Activated naive CD4-positive, alpha-beta T cell treated with anti-CD3 and anti-CD28 coated beads for 36 hours (primary cell): ENCODE data around the gene ZP1. TPM values are rescaled to one million over a fixed set of nuclear protein-coding genes. Genes with fewer than 3 reads are reported as not detected.

Source experiments
- CTCF ChIA-PET: fragments of 350-600 bp; sonication (Branson Sonifier 250); formaldehyde crosslinking; loops from one replicate; lab custom pipeline; 2021; ENCODE audit warnings: antibody characterized with exemption; lab: Charles Lee
- DNase-seq: peaks from one replicate; pipeline ENCODE4 v3.0.0-alpha.2; 2020
- H3K27ac Mint-ChIP-seq: one replicate; pipeline ENCODE4 v1.8.0; 2021; ENCODE audit warnings: mild to moderate bottlenecking, mixed read lengths
- H3K27me3 Mint-ChIP-seq: one replicate; pipeline ENCODE4 v1.8.0; 2021; ENCODE audit warnings: low read depth, mixed read lengths
- H3K36me3 Mint-ChIP-seq: one replicate; pipeline ENCODE4 v1.8.0; 2021; ENCODE audit warnings: low read depth, mixed read lengths
- H3K4me1 Mint-ChIP-seq: one replicate; pipeline ENCODE4 v1.8.0; 2021; ENCODE audit warnings: low read depth, mixed read lengths
- H3K4me3 Mint-ChIP-seq: one replicate; pipeline ENCODE4 v1.8.0; 2021; ENCODE audit warnings: mild to moderate bottlenecking, moderate library complexity, mixed read lengths
- H3K9me3 Mint-ChIP-seq: one replicate; pipeline ENCODE4 v1.8.0; 2021; ENCODE audit warnings: mixed read lengths
- intact Hi-C: fragments of 100-400 bp; cut with micrococcal nuclease; formaldehyde crosslinking; loops from one replicate; pipeline ENCODE4 v1.15.1; 2023
- total RNA-seq, 2 experiments: library from RNA; stranded (reverse); gene quantifications; one replicate each; pipeline ENCODE4 v1.2.3, GENCODE V29; 2021

The ZP1 gene
- total RNA-seq, 2 experiments from 2014 or later: not detected

- Mint-ChIP-seq H3K9me3 (no peaks in the 10 kb centered on the region), H3K4me3 (no peak overlapping the region), H3K27ac (no peak overlapping the region), H3K4me1 (peaks cover 42% of the 10 kb centered on the region), H3K36me3 (peaks cover 44% of the 10 kb centered on the region), H3K27me3 (no peaks in the 10 kb centered on the region)
- intact Hi-C loops: no loop called here
- CTCF ChIA-PET: interaction anchor here (0.5 to 9.4 kb wide), 4 partner anchors 17 to 259 kb away, joined by 3 to 82 read pairs (median 4); partner anchors contain the start of gene PRPF19
- DNase-seq: no peak
Observed at GRCh38 chr11:60919320-60919719, 52.0 kb downstream of the ZP1 start.

- no peak overlapping the region for H3K4me3 Mint-ChIP-seq
- peaks cover 42% of the 10 kb centered on the region for H3K4me1 Mint-ChIP-seq
- H3K9me3 Mint-ChIP-seq: no peaks in the 10 kb centered on the region
- CTCF ChIA-PET: interaction anchor here (1.3 to 9.4 kb wide), 2 partner anchors 17 to 210 kb away, joined by 4 to 82 read pairs; partner anchors contain the start of gene PRPF19
- no peak for DNase-seq
- H3K27ac Mint-ChIP-seq: no peak overlapping the region
- peaks cover 44% of the 10 kb centered on the region for H3K36me3 Mint-ChIP-seq
- intact Hi-C loops: no loop called here
- H3K27me3 Mint-ChIP-seq: no peaks in the 10 kb centered on the region
Observed at GRCh38 chr11:60919956-60920355, 52.6 kb downstream of the ZP1 start.

- Mint-ChIP-seq H3K27me3 (peaks cover 10% of the 10 kb centered on the region), H3K4me3 (no peak overlapping the region), H3K36me3 (peaks cover 40% of the 10 kb centered on the region), H3K9me3 (no peaks in the 10 kb centered on the region), H3K4me1 (peaks cover 44% of the 10 kb centered on the region), H3K27ac (no peak overlapping the region)
- intact Hi-C loops: no loop called here
- no peak for DNase-seq
- CTCF ChIA-PET: no interaction called here
Observed at GRCh38 chr11:60921259-60921658, 53.9 kb downstream of the ZP1 start.

GRCh38 chr11:60921777-60922335 lies 54.5 kb downstream of the ZP1 start:
- peaks cover 40% of the 10 kb centered on the region for H3K36me3 Mint-ChIP-seq
- peaks cover 40% of the 10 kb centered on the region for H3K4me1 Mint-ChIP-seq
- intact Hi-C loops: no loop called here
- H3K4me3 Mint-ChIP-seq: no peak overlapping the region
- H3K27ac Mint-ChIP-seq: no peak overlapping the region
- CTCF ChIA-PET: no interaction called here
- peaks cover 13% of the 10 kb centered on the region for H3K27me3 Mint-ChIP-seq
- no peaks in the 10 kb centered on the region for H3K9me3 Mint-ChIP-seq
- DNase-seq: no peak

DNA sequence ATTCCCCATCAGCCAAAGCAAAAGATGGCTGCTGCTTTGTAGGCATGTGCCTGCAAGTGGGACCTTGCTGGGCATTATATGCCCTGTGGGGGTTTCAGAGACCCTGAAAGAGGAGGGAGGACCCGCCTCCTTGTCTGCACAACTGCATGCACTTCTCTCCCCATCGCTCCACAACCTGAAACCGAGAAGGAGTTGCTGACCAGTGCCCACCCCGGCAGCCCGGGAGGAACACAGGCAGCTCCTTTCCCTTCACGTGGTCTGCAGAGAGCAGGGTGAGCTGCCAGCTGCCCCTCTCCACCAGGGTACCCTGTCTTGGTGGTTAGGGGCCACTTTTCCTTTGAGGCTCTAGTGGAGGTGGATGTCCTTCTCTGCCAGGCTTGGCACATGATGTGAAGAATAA lies 55.6 kb downstream of the ZP1 start:
- DNase-seq: no peak
- Mint-ChIP-seq H3K4me1 (peaks cover 35% of the 10 kb centered on the region), H3K4me3 (no peak overlapping the region), H3K36me3 (peaks cover 35% of the 10 kb centered on the region), H3K27me3 (peaks cover 13% of the 10 kb centered on the region), H3K27ac (no peak overlapping the region), H3K9me3 (no peaks in the 10 kb centered on the region)
- CTCF ChIA-PET: no interaction called here
- intact Hi-C loops: no loop called here

DNA sequence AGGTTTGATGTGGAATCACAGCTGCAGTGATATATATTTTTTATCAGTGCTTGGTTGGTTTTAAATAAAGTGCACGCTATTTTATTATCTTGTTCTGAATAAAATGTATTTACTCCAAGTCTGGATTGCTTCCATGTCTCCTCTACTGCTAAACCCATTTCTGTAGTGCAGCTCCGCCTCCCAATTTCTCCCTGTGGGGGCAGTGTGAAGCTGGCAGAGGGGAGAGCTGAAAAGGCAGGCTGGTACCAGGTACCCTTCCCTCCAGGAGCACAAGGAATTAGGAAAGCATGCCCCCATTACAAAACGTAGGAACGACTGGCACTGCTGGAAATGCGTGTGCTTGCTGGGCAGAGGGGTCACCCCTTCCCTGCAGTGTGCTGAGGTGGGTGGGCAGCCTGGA lies 56.0 kb downstream of the ZP1 start:
- no peaks in the 10 kb centered on the region for H3K9me3 Mint-ChIP-seq
- no peak overlapping the region for H3K27ac Mint-ChIP-seq
- H3K36me3 Mint-ChIP-seq: peaks cover 35% of the 10 kb centered on the region
- intact Hi-C loops: no loop called here
- no peak for DNase-seq
- H3K4me3 Mint-ChIP-seq: no peak overlapping the region
- H3K27me3 Mint-ChIP-seq: peaks cover 13% of the 10 kb centered on the region
- CTCF ChIA-PET: interaction anchor here (0.9 to 1.1 kb wide), 4 partner anchors 8 to 92 kb away, joined by 3 to 4 read pairs (median 4); partner anchors contain the start of gene TMEM109
- peaks cover 32% of the 10 kb centered on the region for H3K4me1 Mint-ChIP-seq

GRCh38 chr11:60923800-60924109 lies 56.4 kb downstream of the ZP1 start:
- Mint-ChIP-seq H3K36me3 (peaks cover 35% of the 10 kb centered on the region), H3K4me1 (peaks cover 27% of the 10 kb centered on the region), H3K27ac (no peak overlapping the region), H3K27me3 (peaks cover 13% of the 10 kb centered on the region), H3K4me3 (peak overlapping the region; percentile 42), H3K9me3 (no peaks in the 10 kb centered on the region)
- CTCF ChIA-PET: interaction anchor here (0.9 to 1.1 kb wide), 4 partner anchors 8 to 92 kb away, joined by 3 to 4 read pairs (median 4); partner anchors contain the start of gene TMEM109
- intact Hi-C loops: no loop called here
- no peak for DNase-seq

DNA sequence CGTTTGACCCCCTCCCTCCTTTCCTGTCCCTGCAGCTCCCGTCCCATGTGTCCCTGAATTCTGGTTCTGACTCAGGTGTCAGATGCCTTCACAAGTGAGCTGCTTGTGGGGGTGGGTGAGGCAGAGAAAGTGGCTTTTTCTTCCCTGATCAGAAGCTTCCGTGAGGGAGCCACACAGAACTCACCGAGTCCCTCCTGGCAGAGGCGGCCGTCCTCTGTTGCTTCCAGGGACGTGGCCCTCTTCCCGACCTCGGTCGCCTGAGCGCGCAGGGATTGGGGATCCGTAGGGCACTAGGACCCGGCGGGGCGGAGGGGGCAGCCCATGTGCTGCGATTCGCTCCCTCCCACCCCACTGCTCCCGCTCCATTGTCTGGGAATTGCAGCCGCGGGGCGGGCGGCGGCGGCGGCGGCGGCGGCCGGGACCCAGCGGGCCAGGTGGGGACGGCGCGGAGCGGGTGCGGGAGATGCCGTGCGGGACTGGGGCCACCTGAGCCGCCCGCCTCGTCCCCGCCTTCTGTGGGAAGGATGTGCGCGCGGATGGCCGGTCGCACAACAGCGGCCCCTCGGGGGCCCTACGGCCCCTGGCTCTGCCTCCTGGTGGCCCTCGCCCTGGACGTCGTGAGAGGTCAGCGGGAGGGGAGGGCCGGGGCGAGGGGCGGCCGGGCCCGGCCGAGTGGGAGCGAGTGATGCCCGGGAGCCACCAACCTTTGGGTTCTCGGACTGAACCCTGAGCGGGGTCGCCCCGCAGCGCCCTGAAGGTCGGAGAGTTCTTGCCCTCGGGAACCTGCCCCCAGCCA lies 57.0 kb downstream of the ZP1 start, which contains the start of gene TMEM132A:
Gene TMEM132A (plus strand): TSS at position 351 of the 796 bp plus-strand sequence. CDS start 174 bp downstream, at position 525.
- peak; percentile 38 for DNase-seq
- Mint-ChIP-seq H3K4me3 (peak within 1 kb of the TSS; percentile 42), H3K27ac (no peak within 1 kb of the TSS), H3K9me3 (no peaks in the 10 kb centered on the region), H3K36me3 (peaks cover 34% of the 10 kb centered on the region), H3K4me1 (peaks cover 22% of the 10 kb centered on the region), H3K27me3 (peaks cover 13% of the 10 kb centered on the region)
- intact Hi-C loops: no loop called here
- CTCF ChIA-PET: interaction anchor here (0.9 to 1.1 kb wide), 4 partner anchors 9 to 93 kb away, joined by 3 to 4 read pairs (median 4); partner anchors contain the start of gene TMEM109

Other genes with a start within 250 kb of the ZP1 start
- not detected for gene MS4A8, start 167.9 kb upstream of the ZP1 start, total RNA-seq
- not detected for gene MS4A18, start 142.8 kb upstream of the ZP1 start, total RNA-seq
- not detected for gene MS4A15, start 110.7 kb upstream of the ZP1 start, total RNA-seq
- not detected for gene MS4A10, start 82.2 kb upstream of the ZP1 start, total RNA-seq
- 10 to 100 TPM; 38.8 to 41.2 TPM for gene CCDC86, start 25.4 kb upstream of the ZP1 start, total RNA-seq
- gene PTGDR2, start 11.6 kb upstream of the ZP1 start, total RNA-seq: under 1 TPM; 0.14 to 0.17 TPM
- 100 to 1,000 TPM; 108 to 119 TPM for gene PRPF19, start 39.0 kb downstream of the ZP1 start, total RNA-seq
- 100 to 1,000 TPM in 1 of 2 experiments, 10 to 100 TPM in 1; 94.0 to 103 TPM for gene TMEM109, start 46.6 kb downstream of the ZP1 start, total RNA-seq
- gene TMEM132A, start 56.9 kb downstream of the ZP1 start, total RNA-seq: 1 to 10 TPM; 1.2 to 2.3 TPM
- gene SLC15A3, start 84.6 kb downstream of the ZP1 start, total RNA-seq: 1 to 10 TPM; 5.6 to 5.8 TPM
- gene CD6, start 104.1 kb downstream of the ZP1 start, total RNA-seq: 100 to 1,000 TPM; 227 to 234 TPM
- gene CD5, start 234.9 kb downstream of the ZP1 start, total RNA-seq: 100 to 1,000 TPM; 228 to 232 TPM